Parathyroid adenoma (tissue), 2 donors: ENCODE results near the gene APOOL.

Experiments used
- H2AFZ ChIP-seq: fragments of 300-600 bp; sonication (generic); one replicate; pipeline ENCODE4 v1.7.0; 2017; ENCODE audit warnings: antibody characterized with exemption, mild to moderate bottlenecking
- H3K27ac ChIP-seq: fragments of 300-600 bp; sonication (generic); one replicate; pipeline ENCODE4 v1.7.0; 2017
- H3K27me3 ChIP-seq: fragments of 300-600 bp; sonication (generic); one replicate; pipeline ENCODE4 v1.7.0; 2017; ENCODE audit warnings: low read length; ENCODE audit not compliant: control insufficient read depth, insufficient read depth
- H3K36me3 ChIP-seq: fragments of 300-600 bp; sonication (generic); one replicate; pipeline ENCODE4 v1.7.0; 2017; ENCODE audit warnings: low read length; ENCODE audit not compliant: control insufficient read depth, insufficient read depth
- H3K4me1 ChIP-seq: fragments of 300-600 bp; sonication (generic); one replicate; pipeline ENCODE4 v1.7.0; 2017; ENCODE audit warnings: control low read depth
- H3K4me2 ChIP-seq: fragments of 300-600 bp; sonication (generic); one replicate; pipeline ENCODE4 v1.7.0; 2017; ENCODE audit warnings: low read length
- H3K4me3 ChIP-seq: fragments of 300-600 bp; sonication (generic); one replicate; pipeline ENCODE4 v1.7.0; 2017; ENCODE audit warnings: low read depth, low read length
- H3K79me2 ChIP-seq: fragments of 300-600 bp; sonication (generic); one replicate; pipeline ENCODE4 v1.7.0; 2017; ENCODE audit warnings: control low read depth
- H3K9ac ChIP-seq: fragments of 300-600 bp; sonication (generic); one replicate; pipeline ENCODE4 v1.7.0; 2017; ENCODE audit warnings: mild to moderate bottlenecking
- H3K9me3 ChIP-seq: fragments of 300-600 bp; sonication (generic); one replicate; pipeline ENCODE4 v1.7.0; 2017; ENCODE audit warnings: low read length; ENCODE audit not compliant: control insufficient read depth
- TF ChIP-seq, protein P1 (sequence below): fragments of 300-600 bp; sonication (generic); IDR thresholded peaks from one replicate; pipeline ENCODE4 v1.7.0; 2017; ENCODE audit warnings: antibody characterized with exemption, mild to moderate bottlenecking
- donor health status: primary hyperparathyroidism.

APOOL gene

DNA sequence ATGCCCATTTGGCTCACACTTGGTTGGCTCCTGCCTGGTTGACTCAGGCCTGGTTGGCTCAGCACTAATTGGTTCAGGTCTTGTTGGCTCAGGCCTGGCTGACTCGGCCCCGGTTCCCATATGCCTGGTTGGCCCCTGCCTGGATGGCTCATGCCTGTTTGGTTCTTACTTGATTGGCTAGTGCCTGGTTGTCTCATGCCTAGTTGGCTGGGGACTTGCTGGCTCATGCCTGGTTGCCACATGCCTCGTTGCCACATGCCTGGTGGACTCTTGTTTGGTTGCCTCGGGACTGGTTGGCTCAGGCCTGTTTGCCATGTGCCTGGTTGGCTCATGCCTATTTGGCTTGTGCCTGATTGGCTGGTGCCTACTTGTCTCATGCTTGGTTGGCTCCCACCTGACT, 103.7 kb downstream of the APOOL start:
- Histone ChIP-seq H2AFZ (no peak overlapping the region), H3K9ac (no peak overlapping the region), H3K79me2 (no peaks in the 10 kb centered on the region), H3K4me2 (no peak overlapping the region), H3K9me3 (no peaks in the 10 kb centered on the region), H3K27me3 (no peaks in the 10 kb centered on the region), H3K4me1 (no peaks in the 10 kb centered on the region), H3K4me3 (no peak overlapping the region), H3K36me3 (no peaks in the 10 kb centered on the region), H3K27ac (no peak overlapping the region)
- TF ChIP-seq, protein P1, sequence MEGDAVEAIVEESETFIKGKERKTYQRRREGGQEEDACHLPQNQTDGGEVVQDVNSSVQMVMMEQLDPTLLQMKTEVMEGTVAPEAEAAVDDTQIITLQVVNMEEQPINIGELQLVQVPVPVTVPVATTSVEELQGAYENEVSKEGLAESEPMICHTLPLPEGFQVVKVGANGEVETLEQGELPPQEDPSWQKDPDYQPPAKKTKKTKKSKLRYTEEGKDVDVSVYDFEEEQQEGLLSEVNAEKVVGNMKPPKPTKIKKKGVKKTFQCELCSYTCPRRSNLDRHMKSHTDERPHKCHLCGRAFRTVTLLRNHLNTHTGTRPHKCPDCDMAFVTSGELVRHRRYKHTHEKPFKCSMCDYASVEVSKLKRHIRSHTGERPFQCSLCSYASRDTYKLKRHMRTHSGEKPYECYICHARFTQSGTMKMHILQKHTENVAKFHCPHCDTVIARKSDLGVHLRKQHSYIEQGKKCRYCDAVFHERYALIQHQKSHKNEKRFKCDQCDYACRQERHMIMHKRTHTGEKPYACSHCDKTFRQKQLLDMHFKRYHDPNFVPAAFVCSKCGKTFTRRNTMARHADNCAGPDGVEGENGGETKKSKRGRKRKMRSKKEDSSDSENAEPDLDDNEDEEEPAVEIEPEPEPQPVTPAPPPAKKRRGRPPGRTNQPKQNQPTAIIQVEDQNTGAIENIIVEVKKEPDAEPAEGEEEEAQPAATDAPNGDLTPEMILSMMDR: no peak

DNA sequence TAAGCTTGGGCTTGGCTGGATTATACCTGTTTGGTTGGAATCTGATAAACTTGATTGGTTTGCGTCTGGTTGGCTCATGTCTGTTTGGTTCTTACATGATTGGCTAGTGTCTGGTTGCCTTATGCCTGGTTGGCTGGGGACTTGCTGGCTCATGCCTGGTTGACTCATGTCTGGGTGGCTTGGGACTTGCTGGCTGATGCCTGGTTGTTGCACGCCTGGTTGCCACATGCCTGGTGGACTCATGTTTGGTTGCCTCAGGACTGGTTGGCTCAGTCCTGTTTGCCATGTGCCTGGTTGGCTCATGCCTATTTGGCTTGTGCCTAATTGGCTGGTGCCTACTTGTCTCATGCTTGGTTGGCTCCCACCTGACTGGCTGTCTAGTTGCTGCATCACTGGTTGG, 104.5 kb downstream of the APOOL start:
- H3K4me1 ChIP-seq: no peaks in the 10 kb centered on the region
- H2AFZ ChIP-seq: no peak overlapping the region
- H3K4me3 ChIP-seq: no peak overlapping the region
- H3K27ac ChIP-seq: no peak overlapping the region
- no peaks in the 10 kb centered on the region for H3K36me3 ChIP-seq
- H3K4me2 ChIP-seq: no peak overlapping the region
- TF ChIP-seq, protein P1: no peak
- H3K9ac ChIP-seq: no peak overlapping the region
- H3K9me3 ChIP-seq: no peaks in the 10 kb centered on the region
- no peaks in the 10 kb centered on the region for H3K79me2 ChIP-seq
- H3K27me3 ChIP-seq: no peaks in the 10 kb centered on the region

DNA sequence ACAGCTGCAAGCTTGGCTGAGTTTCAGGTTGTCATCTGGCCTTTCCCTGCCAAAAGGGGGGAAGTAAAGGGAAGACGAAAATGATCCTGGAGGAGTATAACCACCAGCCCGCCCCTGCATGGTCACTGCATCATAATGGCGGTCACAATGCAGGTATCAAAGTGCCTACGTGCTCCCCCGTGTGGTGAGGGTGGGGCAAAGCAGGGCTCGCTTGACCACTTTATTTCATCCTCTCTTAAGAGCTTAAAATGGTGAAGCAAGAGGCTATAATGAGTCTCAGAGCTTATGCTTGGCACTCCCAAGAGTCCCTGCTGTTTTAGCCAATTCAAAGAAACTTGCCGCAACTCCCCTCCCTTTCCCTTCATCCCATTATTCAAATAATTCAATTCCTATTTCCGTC, 105.6 kb downstream of the APOOL start:
- H3K79me2 ChIP-seq: no peaks in the 10 kb centered on the region
- H3K9me3 ChIP-seq: no peaks in the 10 kb centered on the region
- H3K27me3 ChIP-seq: no peaks in the 10 kb centered on the region
- H3K4me3 ChIP-seq: no peak overlapping the region
- H3K4me1 ChIP-seq: no peaks in the 10 kb centered on the region
- H2AFZ ChIP-seq: no peak overlapping the region
- no peaks in the 10 kb centered on the region for H3K36me3 ChIP-seq
- H3K27ac ChIP-seq: no peak overlapping the region
- TF ChIP-seq, protein P1: no peak
- H3K9ac ChIP-seq: no peak overlapping the region
- H3K4me2 ChIP-seq: no peak overlapping the region

DNA sequence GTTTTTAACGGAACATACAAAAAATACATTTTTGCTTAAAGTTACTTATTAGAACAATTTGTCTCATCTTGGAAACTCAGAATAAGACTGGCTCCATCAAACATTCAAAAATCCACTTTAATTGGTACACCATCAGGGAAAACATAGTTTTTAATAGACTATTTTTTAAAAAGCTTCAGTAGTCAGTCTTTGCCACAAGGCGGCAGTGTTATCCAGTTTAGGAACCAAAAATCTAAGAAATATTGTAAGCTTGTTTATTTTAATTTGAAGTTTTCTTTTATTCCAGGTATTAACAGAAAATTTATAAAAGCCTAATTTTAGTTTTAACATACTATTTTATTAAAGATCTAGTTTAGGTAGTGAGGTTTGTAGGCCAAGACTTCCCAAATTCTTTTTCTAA, 107.7 kb downstream of the APOOL start:
- H2AFZ ChIP-seq: no peak overlapping the region
- no peaks in the 10 kb centered on the region for H3K4me1 ChIP-seq
- H3K27ac ChIP-seq: no peak overlapping the region
- no peaks in the 10 kb centered on the region for H3K36me3 ChIP-seq
- no peak overlapping the region for H3K4me3 ChIP-seq
- no peaks in the 10 kb centered on the region for H3K27me3 ChIP-seq
- H3K4me2 ChIP-seq: no peak overlapping the region
- no peaks in the 10 kb centered on the region for H3K9me3 ChIP-seq
- no peak overlapping the region for H3K9ac ChIP-seq
- H3K79me2 ChIP-seq: no peaks in the 10 kb centered on the region
- TF ChIP-seq, protein P1: peak; percentile 52

DNA sequence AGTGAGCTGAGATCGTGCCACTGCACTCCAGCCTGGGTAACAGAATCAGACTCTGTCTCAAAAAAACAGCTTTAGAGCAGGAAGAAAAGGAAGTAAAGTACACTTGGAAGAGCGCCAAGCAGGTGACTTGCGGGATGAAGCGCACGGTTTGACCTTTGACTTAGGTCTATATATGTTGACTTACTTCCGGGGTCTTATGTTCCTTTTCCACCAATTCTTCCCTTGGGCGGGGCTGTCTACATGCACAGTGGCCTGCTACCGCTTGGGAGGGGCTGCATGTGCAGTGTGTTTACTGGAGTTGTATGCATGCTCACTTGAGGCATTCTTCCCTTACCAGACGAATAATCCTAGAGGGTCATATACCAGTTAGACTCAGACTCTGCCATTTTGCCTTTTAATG, 108.6 kb downstream of the APOOL start:
- Histone ChIP-seq H3K27ac (no peak overlapping the region), H3K9me3 (no peaks in the 10 kb centered on the region), H3K79me2 (no peaks in the 10 kb centered on the region), H3K4me2 (no peak overlapping the region), H2AFZ (no peak overlapping the region), H3K27me3 (no peaks in the 10 kb centered on the region), H3K9ac (no peak overlapping the region), H3K36me3 (no peaks in the 10 kb centered on the region), H3K4me1 (no peaks in the 10 kb centered on the region), H3K4me3 (no peak overlapping the region)
- TF ChIP-seq, protein P1: no peak
